GM20431 (cell line): ENCODE data around the gene STBD1.
"Not testable (repeated sequence)": the region's sequence is repeated elsewhere in the genome, so short reads cannot be mapped to it uniquely, and the experiment has no call there.

Source experiments
- in situ Hi-C: fragments of 300-500 bp; cut with MseI, MboI; formaldehyde crosslinking; loops from one replicate; pipeline ENCODE4 v1.15.0; 2020; ENCODE audit warnings: low sequenced_read_pairs; ENCODE audit not compliant: unreplicated experiment

Gene STBD1

DNA sequence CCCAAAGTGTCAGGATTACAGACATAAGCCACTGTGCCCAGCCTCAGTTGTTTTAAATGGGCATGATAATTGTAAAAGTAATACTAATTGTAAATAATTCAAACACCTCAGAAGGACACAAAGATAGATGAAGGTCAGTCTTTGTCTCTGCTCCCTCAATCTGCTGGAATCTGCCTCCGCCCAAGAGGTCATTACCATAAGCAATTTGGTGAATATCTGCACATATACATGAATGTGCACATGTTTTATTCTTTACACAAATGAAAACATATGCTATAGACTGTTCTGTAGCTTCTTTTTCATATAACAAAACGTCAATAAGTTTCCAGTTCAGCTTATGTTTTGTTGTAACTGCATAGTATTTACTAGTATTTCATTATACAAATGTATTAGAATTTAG lies 7.0 kb downstream of the STBD1 start:
- in situ Hi-C loops: no loop called here

DNA sequence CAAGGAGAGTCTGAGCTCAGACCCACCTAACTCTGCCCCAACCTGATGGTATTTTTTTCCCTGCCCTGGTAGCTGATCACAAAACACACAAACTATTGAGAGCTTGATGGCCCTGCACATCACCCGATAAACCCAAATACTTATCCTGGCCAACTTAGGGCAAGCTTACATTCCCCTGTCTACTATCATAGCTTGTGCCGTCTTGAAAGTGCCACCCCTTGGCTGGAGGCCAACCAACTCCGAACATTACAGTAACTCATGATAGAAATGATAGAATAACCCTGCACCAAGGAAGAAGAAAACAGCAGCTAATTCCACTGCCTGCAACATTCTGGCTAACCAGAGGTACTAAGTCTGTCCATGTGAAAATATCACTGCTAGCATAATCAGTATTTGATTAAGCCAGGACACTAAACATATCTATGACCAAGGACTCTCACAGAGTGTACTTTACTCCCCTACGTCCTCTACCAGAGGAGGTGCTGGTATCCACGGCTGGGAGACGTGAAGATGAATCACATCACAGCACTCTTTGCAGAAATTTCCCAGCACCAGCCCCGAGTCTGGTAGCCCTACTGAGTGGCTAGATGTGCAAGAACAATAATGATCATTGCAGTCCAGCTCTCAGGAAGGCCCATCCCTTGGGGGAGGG lies 8.9 kb downstream of the STBD1 start:
- in situ Hi-C loops: no loop called here

DNA sequence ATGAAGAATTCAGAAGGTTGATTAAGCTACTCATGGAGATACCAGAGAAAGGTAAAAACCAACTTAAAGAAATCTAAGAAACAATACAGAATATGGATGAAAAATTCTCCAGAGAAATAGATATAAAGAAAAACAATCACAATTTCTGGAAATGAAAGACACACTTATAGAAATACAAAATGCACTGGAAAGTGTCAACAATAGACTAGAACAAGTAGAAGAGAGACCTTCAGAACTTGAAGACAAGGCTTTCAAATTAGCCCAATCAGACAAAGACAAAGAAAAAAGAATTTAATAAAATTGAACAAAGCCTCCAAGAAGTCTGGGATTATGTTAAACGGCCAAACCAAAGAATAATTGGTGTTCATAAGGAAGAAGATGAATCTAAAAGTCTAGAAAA lies 9.6 kb downstream of the STBD1 start:
- in situ Hi-C loops: no loop called here

DNA sequence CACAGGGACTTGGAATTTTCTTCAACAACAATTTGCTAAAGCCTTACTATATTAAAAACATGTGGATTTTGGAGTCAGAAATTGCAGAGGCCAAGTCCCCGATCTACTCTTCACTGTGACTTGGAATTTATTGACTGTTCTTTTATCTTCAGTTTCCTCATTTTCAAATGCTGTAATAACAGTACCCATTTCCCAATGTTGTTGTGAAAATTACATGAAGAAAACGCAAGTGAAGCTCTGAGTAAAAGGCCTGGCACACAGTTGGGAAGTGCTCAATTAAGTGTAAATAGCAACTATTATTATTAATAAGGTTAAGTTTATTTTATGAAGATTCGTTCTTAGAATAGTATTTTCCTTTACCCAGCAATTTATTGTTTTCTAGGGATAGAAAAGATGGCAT lies 15.7 kb downstream of the STBD1 start:
- in situ Hi-C loops: no loop called here

DNA sequence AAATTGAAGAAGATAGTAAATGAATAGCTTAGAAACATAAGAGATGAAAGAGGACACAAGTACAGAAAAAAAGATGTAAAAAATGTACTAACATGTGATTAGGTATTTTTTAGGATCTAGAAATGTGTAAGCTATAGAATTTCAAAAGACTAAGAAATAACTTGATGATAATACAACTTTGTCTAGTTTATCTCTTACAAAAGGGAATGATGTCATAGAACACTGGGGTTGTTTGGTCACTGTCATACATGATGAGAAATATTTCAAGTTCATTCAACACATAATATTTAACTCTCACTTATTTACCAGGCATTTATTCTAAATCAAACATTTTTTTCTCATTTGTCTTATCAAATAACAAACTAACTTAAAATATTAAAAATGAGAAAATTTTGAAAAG lies 18.5 kb downstream of the STBD1 start:
- in situ Hi-C loops: no loop called here

DNA sequence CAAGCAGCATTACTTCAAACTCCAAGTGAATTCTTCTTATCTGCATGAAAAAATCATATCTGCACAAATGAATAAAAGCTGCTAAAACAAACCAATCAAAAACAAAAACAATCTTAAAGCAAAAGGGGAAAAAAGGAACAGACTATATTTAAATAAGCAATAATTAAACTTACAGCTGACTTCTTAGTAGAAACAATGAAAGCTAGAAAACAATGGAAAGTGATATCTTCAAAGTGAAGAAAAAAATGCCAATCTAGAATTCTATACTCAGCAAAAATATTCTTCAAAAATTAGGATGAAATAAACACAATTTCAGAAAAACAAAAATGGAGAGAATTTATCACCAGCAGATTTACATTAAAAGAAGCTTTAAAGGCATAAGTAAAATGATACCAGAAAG lies 20.0 kb downstream of the STBD1 start:
- in situ Hi-C loops: no loop called here

DNA sequence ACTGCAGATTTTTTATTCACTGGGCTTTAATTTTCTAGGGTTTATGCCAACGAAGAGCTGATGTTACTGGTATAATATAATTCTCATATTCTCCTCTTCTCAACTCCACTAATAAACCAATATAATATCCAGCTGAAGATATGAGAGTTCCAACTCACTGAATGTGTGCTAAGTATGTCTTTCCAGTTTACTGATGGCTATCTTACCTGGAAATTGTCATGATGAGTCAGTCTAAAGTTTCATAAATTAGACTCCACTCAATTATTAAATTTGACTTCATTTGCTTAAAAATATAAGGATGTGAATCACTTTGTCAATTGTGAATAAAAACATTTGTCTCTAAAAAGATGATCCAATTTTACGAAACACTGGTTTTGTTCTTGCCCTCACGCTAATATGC lies 28.4 kb downstream of the STBD1 start:
- in situ Hi-C loops: no loop called here

DNA sequence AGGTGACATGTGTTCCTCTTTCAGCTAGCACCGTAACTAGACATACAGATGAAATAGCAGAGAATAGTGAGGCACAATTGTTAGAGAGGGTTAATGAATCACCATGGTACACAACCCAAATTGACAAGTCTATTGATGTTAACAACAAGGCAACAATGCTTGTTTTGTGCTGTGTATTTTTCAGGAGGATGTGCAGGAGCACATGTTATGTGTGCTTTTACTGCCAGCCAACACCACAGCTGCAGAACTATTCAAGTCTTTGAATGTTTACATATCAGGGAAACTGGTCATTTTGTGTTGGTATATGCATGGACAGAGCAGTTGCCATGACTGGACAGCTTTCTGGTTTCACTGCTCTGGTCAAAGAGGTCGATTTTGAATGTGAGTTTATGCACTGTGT lies 32.8 kb downstream of the STBD1 start:
- in situ Hi-C loops: no loop called here

DNA sequence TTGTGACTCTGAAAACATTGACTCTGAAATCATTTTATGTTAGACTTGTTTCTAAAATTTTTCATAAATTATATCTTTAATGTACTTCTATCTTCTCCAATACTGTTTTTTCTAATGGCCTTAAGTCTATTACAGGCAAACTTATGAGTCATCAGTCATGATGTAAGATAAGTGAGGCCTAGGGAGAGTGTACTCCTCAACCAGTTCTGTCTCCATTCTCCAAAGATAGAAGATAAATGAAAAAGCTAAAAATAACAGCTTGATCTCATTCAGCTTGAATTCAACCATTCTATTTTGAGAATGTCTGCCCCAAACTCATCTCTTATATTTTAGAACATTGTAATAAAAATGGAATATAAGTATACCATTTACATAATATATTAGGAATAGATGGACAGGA lies 34.5 kb downstream of the STBD1 start:
- in situ Hi-C loops: no loop called here

DNA sequence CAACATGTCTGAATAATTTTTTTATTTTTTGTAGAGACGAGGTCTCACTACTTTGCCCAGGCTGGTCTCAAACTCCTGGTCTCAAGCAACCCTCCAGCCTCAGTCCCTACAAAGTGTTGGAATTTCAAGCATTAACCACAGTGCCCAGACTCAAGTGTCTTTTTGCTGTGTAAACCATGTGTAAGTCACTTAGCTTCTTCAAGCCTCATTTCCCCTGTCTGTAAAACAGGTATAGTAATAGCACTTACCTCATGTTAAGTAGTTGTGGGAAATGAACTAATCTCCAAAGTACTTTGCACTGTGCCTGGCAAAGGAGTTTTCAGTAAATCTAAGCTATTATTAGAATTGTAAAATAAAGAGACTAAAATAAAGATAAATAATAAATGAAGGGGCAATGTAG lies 35.7 kb downstream of the STBD1 start:
- in situ Hi-C loops: no loop called here

DNA sequence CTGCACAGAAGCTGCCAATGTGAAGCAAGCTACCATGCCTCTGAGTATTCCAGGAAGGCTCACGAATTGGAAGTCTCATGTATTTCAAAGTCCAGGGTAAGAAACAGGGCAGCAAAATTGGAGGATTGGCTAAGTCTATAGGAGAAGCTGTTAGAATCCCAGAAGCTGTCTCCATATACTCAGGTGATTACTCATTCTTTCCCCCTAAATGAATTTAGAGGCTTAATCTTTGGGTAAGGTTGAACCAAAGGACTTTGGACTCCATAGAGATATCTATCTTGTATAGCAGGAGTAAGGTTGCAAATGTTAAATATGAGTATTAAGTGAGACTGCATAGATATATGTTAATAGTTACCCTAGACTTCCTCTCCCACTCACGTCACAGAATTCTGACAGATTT lies 36.3 kb downstream of the STBD1 start:
- in situ Hi-C loops: no loop called here

DNA sequence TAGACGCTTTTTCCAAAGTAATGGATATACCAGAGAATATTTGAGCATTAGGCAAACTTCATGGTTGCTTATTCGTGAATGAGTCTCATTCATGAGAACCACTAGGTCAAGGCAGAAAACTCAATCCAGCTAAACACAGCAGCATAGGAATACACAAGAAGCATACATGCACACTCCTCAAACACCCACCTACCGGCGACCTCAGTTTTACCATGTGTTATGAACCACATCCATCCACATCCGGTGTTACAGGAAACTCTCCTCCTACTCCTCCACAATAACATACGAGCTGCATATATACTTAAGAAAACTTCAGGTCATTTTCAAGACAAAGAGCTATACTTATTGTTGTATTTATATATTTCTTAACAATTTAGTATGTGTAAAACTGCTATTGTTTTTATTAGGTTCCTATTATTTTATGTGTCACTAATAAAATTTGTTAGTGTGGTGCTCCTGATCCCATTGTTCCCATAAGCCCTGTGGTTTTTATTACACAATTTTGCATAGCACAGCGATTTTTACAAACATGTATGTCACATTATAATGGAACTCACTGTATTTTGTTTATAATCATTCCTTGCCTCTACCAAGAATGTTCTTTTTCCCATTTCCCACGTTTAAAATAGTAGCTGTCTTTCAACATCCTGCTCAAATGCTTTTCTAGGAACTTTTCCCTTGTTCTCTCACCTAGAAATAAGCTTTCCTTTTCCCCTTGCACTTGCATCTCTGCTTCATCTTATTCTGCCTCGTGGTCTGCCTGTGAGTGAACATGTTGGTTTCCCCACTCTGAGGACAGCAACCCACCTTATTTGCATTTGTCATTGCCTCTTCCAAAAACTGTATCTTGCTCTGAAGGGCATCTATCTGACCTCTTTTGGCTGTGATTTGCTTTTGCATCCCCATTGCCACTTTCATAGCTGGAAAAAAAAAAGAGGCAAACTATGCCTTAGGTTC lies 48.3 kb downstream of the STBD1 start:
- in situ Hi-C loops: no loop called here

DNA sequence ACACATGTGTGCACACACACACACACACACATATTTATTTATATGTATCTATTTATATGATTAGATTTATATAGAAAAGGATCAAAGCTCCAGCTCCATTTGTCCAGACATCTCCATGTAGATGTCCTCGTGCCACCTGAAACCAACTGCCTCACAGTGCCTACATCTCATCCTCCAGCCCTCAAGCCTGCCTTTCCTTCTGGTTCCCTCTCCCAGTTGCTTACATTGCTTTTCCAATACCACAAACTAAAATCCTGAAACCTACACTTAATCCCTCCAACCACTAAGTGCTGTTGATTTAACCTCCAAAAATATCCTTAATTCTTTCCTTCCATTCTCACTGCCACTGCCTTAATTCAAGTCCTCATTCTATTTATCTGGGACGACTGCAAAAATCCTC lies 51.4 kb downstream of the STBD1 start:
- in situ Hi-C loops: no loop called here

DNA sequence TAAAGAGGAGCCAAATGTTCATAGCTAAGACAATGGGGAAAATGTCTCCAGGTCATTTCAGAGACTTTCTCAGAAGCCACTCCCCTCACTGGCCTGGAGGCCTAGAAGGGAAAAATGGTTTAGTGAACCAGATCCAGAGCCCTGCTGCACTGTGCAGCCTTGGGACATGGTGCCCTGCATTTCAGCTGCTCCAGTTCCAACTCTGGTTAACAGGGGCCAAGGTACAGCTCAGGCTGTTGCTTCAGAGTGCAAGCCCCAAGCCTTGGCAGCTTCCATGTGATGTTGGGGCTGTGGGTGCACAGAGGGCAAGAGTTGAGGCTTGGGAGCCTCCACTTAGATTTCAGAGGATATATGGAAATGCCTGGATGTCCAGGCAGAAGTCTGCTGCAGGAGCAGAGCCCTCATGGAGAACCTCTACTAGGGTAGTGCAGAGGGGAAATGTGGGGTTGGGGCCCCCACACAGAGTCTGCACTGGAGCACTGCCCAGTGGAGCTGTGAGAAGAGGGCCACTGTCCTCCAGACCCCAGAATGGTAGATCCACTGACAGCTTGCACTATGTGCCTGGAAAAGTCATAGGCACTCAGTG lies 53.4 kb downstream of the STBD1 start:
- in situ Hi-C loops: not testable (repeated sequence)
